IMR-90 (cell line): ENCODE results near the gene SMO. TPM values are rescaled to one million over a fixed set of nuclear protein-coding genes. Genes with fewer than 3 reads are reported as not detected.

ENCODE experiments used
- ATAC-seq: fragments of 200-7000 bp; cut with Tn5 transposase; 2 replicates; pipeline ENCODE4 v1.9.1; 2020; ENCODE audit warnings: low read depth, mild to moderate bottlenecking, moderate library complexity
- BruUV-seq: library from RNA; stranded (reverse); fragments of 400-500 nt; replicated peaks from 2 replicates; lab custom pipeline; 2021; lab: Mats Ljungman, UMichigan
- CTCF ChIA-PET: fragments of 300-600 bp; formaldehyde crosslinking; extraction: SDS; loops from one replicate; lab custom pipeline; 2021; ENCODE audit warnings: antibody characterized with exemption; lab: Yijun Ruan, JAX
- POLR2A ChIA-PET: fragments of 300-600 bp; sonication (Branson Sonifier 250); formaldehyde crosslinking; loops from one replicate; lab custom pipeline; 2022; ENCODE audit warnings: antibody characterized with exemption; ENCODE audit not compliant: unreplicated experiment; lab: Charles Lee
- DNase-seq: peaks from one replicate; pipeline ENCODE4 v3.0.0; 2013
- H2AFZ ChIP-seq: replicated peaks from 2 replicates; pipeline ENCODE3; 2013; ENCODE audit warnings: low read length, mild to moderate bottlenecking; ENCODE audit not compliant: poor library complexity
- H2AK5ac ChIP-seq: 2 replicates; pipeline ENCODE4 v1.6.1; 2013; ENCODE audit warnings: low read depth, low read length, inconsistent platforms
- H2AK9ac ChIP-seq: replicated peaks from 2 replicates; pipeline ENCODE3; 2013; ENCODE audit warnings: mild to moderate bottlenecking, low read depth, low read length, moderate library complexity; ENCODE audit not compliant: poor library complexity
- H2BK120ac ChIP-seq: 2 replicates; pipeline ENCODE4 v1.6.1; 2013; ENCODE audit warnings: low read depth, low read length, inconsistent platforms
- H2BK15ac ChIP-seq: 3 replicates; pipeline ENCODE4 v1.6.1; 2013; ENCODE audit warnings: low read depth, low read length, inconsistent platforms
- H2BK20ac ChIP-seq: 2 replicates; pipeline ENCODE4 v1.6.1; 2013; ENCODE audit warnings: low read depth, mild to moderate bottlenecking, inconsistent platforms, low read length, moderate library complexity
- H2BK5ac ChIP-seq: 2 replicates; pipeline ENCODE4 v1.6.1; 2013; ENCODE audit warnings: mild to moderate bottlenecking, low read depth, low read length, inconsistent platforms; ENCODE audit not compliant: poor library complexity, severe bottlenecking
- H3K14ac ChIP-seq: replicated peaks from 2 replicates; pipeline ENCODE4 v1.6.1; 2013; ENCODE audit warnings: low read depth, low read length, inconsistent platforms
- H3K18ac ChIP-seq: 2 replicates; pipeline ENCODE4 v1.6.1; 2013; ENCODE audit warnings: low read depth, low read length, control low read depth
- H3K23ac ChIP-seq: 2 replicates; pipeline ENCODE4 v1.6.1; 2013; ENCODE audit warnings: low read depth, low read length, inconsistent platforms
- H3K27ac ChIP-seq: 2 replicates; pipeline ENCODE4 v1.5.1; 2013; ENCODE audit warnings: mild to moderate bottlenecking, control low read depth, low read length; ENCODE audit not compliant: insufficient read depth
- H3K27me3 ChIP-seq: 2 replicates; pipeline ENCODE4 v1.6.1; 2013; ENCODE audit warnings: low read length; ENCODE audit not compliant: control insufficient read depth, insufficient read depth
- H3K36me3 ChIP-seq: 2 replicates; pipeline ENCODE4 v1.6.1; 2013; ENCODE audit warnings: low read length, mixed read lengths; ENCODE audit not compliant: control insufficient read depth, insufficient read depth
- H3K4ac ChIP-seq: 2 replicates; pipeline ENCODE4 v1.6.1; 2013; ENCODE audit warnings: low read depth, low read length, inconsistent platforms
- H3K4me1 ChIP-seq: 2 replicates; pipeline ENCODE4 v1.6.1; 2013; ENCODE audit warnings: low read length, mixed read lengths; ENCODE audit not compliant: control insufficient read depth, insufficient read depth
- H3K4me2 ChIP-seq: 2 replicates; pipeline ENCODE4 v1.6.1; 2013; ENCODE audit warnings: low read depth, mild to moderate bottlenecking, control low read depth, low read length, moderate library complexity
- H3K4me3 ChIP-seq: 2 replicates; pipeline ENCODE4 v1.5.1; 2013; ENCODE audit warnings: low read depth, mild to moderate bottlenecking, control low read depth, low read length, moderate library complexity; ENCODE audit not compliant: insufficient read depth
- H3K56ac ChIP-seq: 2 replicates; pipeline ENCODE4 v1.6.1; 2013; ENCODE audit warnings: low read length, inconsistent platforms; ENCODE audit not compliant: insufficient read depth; ENCODE audit errors: extremely low read depth
- H3K79me1 ChIP-seq, 2 experiments: 2 replicates each; pipeline ENCODE4 v1.6.1; 2013; ENCODE audit warnings: low read length in 2 of 2, inconsistent platforms in 1 of 2, low read depth in 1 of 2
- H3K9ac ChIP-seq: 2 replicates; pipeline ENCODE4 v1.6.1; 2013; ENCODE audit warnings: low read depth, low read length, control low read depth
- H3K9me1 ChIP-seq: 2 replicates; pipeline ENCODE4 v1.6.1; 2013; ENCODE audit warnings: low read length, inconsistent platforms; ENCODE audit not compliant: insufficient read depth
- H3K9me3 ChIP-seq: 2 replicates; pipeline ENCODE4 v1.6.1; 2013; ENCODE audit warnings: low read length; ENCODE audit not compliant: control insufficient read depth, insufficient read depth
- H4K20me1 ChIP-seq: 2 replicates; pipeline ENCODE4 v1.6.1; 2013; ENCODE audit warnings: low read length, inconsistent platforms; ENCODE audit not compliant: insufficient read depth
- H4K5ac ChIP-seq: 2 replicates; pipeline ENCODE4 v1.6.1; 2013; ENCODE audit warnings: mild to moderate bottlenecking, low read depth, low read length, control low read depth
- H4K8ac ChIP-seq, 2 experiments: 2 replicates each; pipeline ENCODE4 v1.6.1; 2013; ENCODE audit warnings: low read depth in 2 of 2, low read length in 2 of 2, control low read depth in 1 of 2, inconsistent platforms in 1 of 2
- H4K91ac ChIP-seq: 2 replicates; pipeline ENCODE4 v1.6.1; 2013; ENCODE audit warnings: low read depth, low read length, inconsistent platforms; ENCODE audit not compliant: insufficient read depth
- BHLHE40 ChIP-seq: fragments of 150-350 bp; IDR thresholded peaks from 2 replicates; pipeline ENCODE4 v1.6.1; 2016; ENCODE audit warnings: mild to moderate bottlenecking, low read depth, low read length
- CEBPB ChIP-seq: IDR thresholded peaks from 2 replicates; pipeline ENCODE4 v1.6.1; 2012; ENCODE audit warnings: low read depth, low read length, improper control_type of control experiment
- CHD1 ChIP-seq: IDR thresholded peaks from 2 replicates; pipeline ENCODE4 v1.6.1; 2012; ENCODE audit warnings: low read depth, low read length, improper control_type of control experiment
- ELK1 ChIP-seq: fragments of 150-350 bp; IDR thresholded peaks from 2 replicates; pipeline ENCODE4 v1.6.1; 2016; ENCODE audit warnings: low read depth, mild to moderate bottlenecking, low read length, moderate library complexity, borderline replicate concordance
- FOS ChIP-seq: fragments of 150-350 bp; IDR thresholded peaks from 2 replicates; pipeline ENCODE4 v1.6.1; 2016; ENCODE audit warnings: low read depth, low read length
- MAFK ChIP-seq: IDR thresholded peaks from 2 replicates; pipeline ENCODE4 v1.6.1; 2012; ENCODE audit warnings: low read depth, low read length, improper control_type of control experiment
- MAZ ChIP-seq: IDR thresholded peaks from 2 replicates; pipeline ENCODE4 v1.6.1; 2012; ENCODE audit warnings: low read depth, mild to moderate bottlenecking, low read length, improper control_type of control experiment, moderate library complexity, borderline replicate concordance
- MXI1 ChIP-seq: IDR thresholded peaks from 2 replicates; pipeline ENCODE4 v1.6.1; 2012; ENCODE audit warnings: low read depth, mild to moderate bottlenecking, low read length, moderate library complexity, borderline replicate concordance
- NFE2L2 ChIP-seq: fragments of 150-350 bp; IDR thresholded peaks from 2 replicates; pipeline ENCODE4 v1.6.1; 2016; ENCODE audit warnings: low read depth, mild to moderate bottlenecking, low read length
- POLR2A ChIP-seq: IDR thresholded peaks from 2 replicates; pipeline ENCODE4 v1.6.1; 2012; ENCODE audit warnings: mild to moderate bottlenecking, low read depth, low read length
- RAD21 ChIP-seq: IDR thresholded peaks from 2 replicates; pipeline ENCODE4 v1.6.1; 2012; ENCODE audit warnings: low read length, improper control_type of control experiment
- RCOR1 ChIP-seq: IDR thresholded peaks from 2 replicates; pipeline ENCODE4 v1.6.1; 2012; ENCODE audit warnings: mild to moderate bottlenecking, low read length, improper control_type of control experiment; ENCODE audit not compliant: insufficient replicate concordance
- RFX5 ChIP-seq: IDR thresholded peaks from 2 replicates; pipeline ENCODE4 v1.8.0; 2012; ENCODE audit warnings: low read depth, mild to moderate bottlenecking, low read length, moderate library complexity
- SMC3 ChIP-seq: fragments of 150-350 bp; IDR thresholded peaks from 2 replicates; pipeline ENCODE4 v1.6.1; 2016; ENCODE audit warnings: low read depth, mild to moderate bottlenecking, antibody characterized with exemption, low read length, moderate library complexity
- USF2 ChIP-seq: fragments of 150-350 bp; IDR thresholded peaks from 2 replicates; pipeline ENCODE4 v1.6.1; 2017; ENCODE audit warnings: mild to moderate bottlenecking, antibody characterized with exemption, low read length, low read depth
- WGBS, 2 experiments: methylation state at CpG; one replicate each; pipeline versions ENCODE4 v1.1.5 to v1.1.7; 2013; ENCODE audit warnings: missing lambda C conversion rate in 2 of 2; ENCODE audit not compliant: insufficient read length in 1 of 2; ENCODE audit errors: extremely low coverage in 2 of 2; 5-methylcytosine and 5-hydroxymethylcytosine counted together
- dilution Hi-C: fragments of 300-500 bp; cut with HindIII; formaldehyde crosslinking; loops from one replicate; pipeline ENCODE4 v1.14.3; 2018; ENCODE audit warnings: low sequenced_read_pairs; ENCODE audit not compliant: unreplicated experiment
- in situ Hi-C: fragments of 300-500 bp; cut with MboI; formaldehyde crosslinking; loops from 3 replicates; pipeline ENCODE4 v1.14.3; 2019; ENCODE audit warnings: low sequenced_read_pairs, inconsistent platforms, mixed read lengths
- intact Hi-C: fragments of 100-400 bp; cut with micrococcal nuclease; formaldehyde crosslinking; loops from 2 replicates; pipeline ENCODE4 v1.10.0; 2022
- polyA plus RNA-seq, 3 experiments: library from polyadenylated mRNA; depleted of rRNA; stranded (reverse); fragments of >200 nt; gene quantifications; 2 replicates each; pipeline ENCODE4 v1.2.3, GENCODE V29; 2012; ENCODE audit warnings: low replicate concordance in 1 of 3
- total RNA-seq: library from RNA; depleted of rRNA; stranded (reverse); fragments of >200 nt; gene quantifications from 2 replicates; pipeline ENCODE4 v1.2.3, GENCODE V29; 2012

The SMO gene
- total and polyA plus RNA-seq, 2 of the 4 experiments (the other 2 are of a cell fraction), result 18.5 to 24.7 TPM

GRCh38 chr7:129262324-129262723 lies 73.9 kb downstream of the SMO start:
- H3K27me3 ChIP-seq, result no peaks in the 10 kb centered on the region
- H3K79me1 ChIP-seq, result no peaks in the 10 kb centered on the region
- no peak overlapping the region; the same call in 1 of the 2 replicates for H3K4me2 ChIP-seq
- H2BK120ac ChIP-seq, result no peak overlapping the region
- H3K9me1 ChIP-seq, result no peaks in the 10 kb centered on the region; the same call in 1 of the 2 replicates
- DNase-seq, result no peak
- H4K91ac ChIP-seq, result no peak overlapping the region
- H4K20me1 ChIP-seq, result no peaks in the 10 kb centered on the region
- no peak overlapping the region for H3K23ac ChIP-seq
- no peaks in the 10 kb centered on the region for H3K9me3 ChIP-seq
- BruUV-seq, result no TSS peak
- H3K36me3 ChIP-seq, result no peaks in the 10 kb centered on the region
- TF ChIP-seq SMC3 (no peak), MXI1 (no peak), RFX5 (no peak), CHD1 (no peak), RAD21 (no peak), MAZ (no peak), USF2 (no peak), CEBPB (no peak), RCOR1 (no peak), MAFK (no peak), ELK1 (no peak), BHLHE40 (no peak), FOS (no peak), NFE2L2 (no peak), POLR2A (no peak)
- H2AK5ac ChIP-seq, result no peak overlapping the region
- no peak overlapping the region; the same call in 1 of the 2 replicates for H2BK20ac ChIP-seq
- H3K14ac ChIP-seq, result no peak overlapping the region
- no peak overlapping the region for H3K9ac ChIP-seq
- 79% methylated on average over 2 of the region's 2 CpGs; no CpG with 5 or more reads in 1 of the 2 experiments for WGBS, 2 experiments
- H2BK15ac ChIP-seq, result no peak overlapping the region
- no peak overlapping the region for H2BK5ac ChIP-seq
- H4K8ac ChIP-seq, result no peak overlapping the region
- in situ Hi-C loops, result no loop called here
- 0 out of 2 replicates have a peak, but pooled peaks have one; percentile 24 for ATAC-seq
- dilution Hi-C loops, result no loop called here
- peaks cover 3% of the 10 kb centered on the region; the same call in 1 of the 2 replicates for H3K4me1 ChIP-seq
- POLR2A ChIA-PET, result no interaction called here
- H2AFZ ChIP-seq, result no peak overlapping the region
- no peak overlapping the region for H3K27ac ChIP-seq
- no peak overlapping the region for H3K18ac ChIP-seq
- no peak overlapping the region for H3K4me3 ChIP-seq
- no peak overlapping the region for H3K56ac ChIP-seq
- intact Hi-C loops, result no loop called here
- H2AK9ac ChIP-seq, result no peak overlapping the region
- H4K5ac ChIP-seq, result no peak overlapping the region
- CTCF ChIA-PET, result no interaction called here
- H3K4ac ChIP-seq, result no peak overlapping the region
